C1 segment of cervical spinal cord (tissue), 14 donors: Measurements from ENCODE around the gene BRAT1.
"Not testable (repeated sequence)": the region's sequence is repeated elsewhere in the genome, so short reads cannot be mapped to it uniquely, and the experiment has no call there.

Source experiments
- DNase-seq, 14 donors: peaks; one replicate each; lab custom pipeline; 2025; lab: John Stamatoyannopoulos, UW

The BRAT1 gene

DNA sequence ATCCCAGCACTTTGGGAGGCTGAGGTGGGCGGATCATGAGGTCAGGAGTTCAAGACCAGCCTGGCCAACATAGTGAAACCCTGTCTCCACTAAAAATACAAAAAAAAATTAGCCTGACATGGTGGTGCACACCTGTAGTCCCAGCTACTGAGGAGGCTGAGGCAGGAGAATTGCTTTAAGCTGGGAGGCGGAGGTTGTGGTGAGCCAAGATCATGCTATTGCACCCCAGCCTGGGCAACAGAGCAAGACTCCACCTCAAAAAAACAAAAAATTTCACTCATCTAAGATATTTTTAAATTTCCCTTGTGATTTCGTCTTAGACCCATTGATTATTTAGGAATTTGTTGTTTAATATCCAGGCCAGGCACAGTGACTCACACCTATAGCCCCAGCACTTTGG lies 8.6 kb upstream of the BRAT1 start:
- not testable (repeated sequence) for DNase-seq

- DNase-seq, result no peak
These were observed 4.1 kb upstream of the BRAT1 start for GRCh38 chr7:2559283-2559950.

DNA sequence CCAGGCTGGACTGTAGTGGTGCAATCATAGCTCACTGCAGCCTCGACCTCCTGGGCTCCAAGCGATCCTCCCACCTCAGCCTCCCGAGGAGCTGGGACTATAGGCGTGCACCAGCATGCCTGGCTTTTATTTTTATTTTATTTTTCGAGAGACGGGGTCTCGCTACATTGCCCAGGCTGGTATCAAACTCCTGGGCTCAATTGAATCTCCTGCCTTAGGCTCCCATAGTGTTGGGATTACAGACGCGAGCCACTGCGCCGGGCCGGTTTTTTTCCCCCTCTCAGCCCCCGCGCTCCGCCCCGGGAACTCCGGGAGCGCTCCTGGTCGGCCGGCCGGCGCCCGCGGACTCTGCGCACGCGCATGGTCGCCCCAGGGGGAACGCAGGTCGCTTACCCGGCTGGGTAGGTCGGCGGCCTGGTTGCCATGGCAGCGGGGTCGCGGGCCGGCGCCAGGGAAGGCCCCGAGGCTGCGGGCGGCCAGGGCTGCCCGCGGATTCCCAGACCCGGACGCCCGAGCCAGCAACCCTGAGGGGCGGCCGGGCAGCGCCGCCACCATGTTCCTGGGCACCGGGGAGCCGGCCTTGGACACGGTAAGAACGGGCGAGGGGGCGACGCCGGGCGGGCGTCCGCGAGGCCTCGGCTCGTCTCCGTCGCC lies 3.4 kb upstream of the BRAT1 start, which contains the start of gene IQCE:
Gene IQCE, plus strand, starts transcription at position 351 of the 654 bp plus-strand sequence. Its CDS starts 203 bp downstream, at position 554.
- peak; percentile 48 to 95 (median 82) for DNase-seq

- no peak for DNase-seq
These were observed 638 bp downstream of the BRAT1 start for GRCh38 chr7:2554661-2555111.

DNA sequence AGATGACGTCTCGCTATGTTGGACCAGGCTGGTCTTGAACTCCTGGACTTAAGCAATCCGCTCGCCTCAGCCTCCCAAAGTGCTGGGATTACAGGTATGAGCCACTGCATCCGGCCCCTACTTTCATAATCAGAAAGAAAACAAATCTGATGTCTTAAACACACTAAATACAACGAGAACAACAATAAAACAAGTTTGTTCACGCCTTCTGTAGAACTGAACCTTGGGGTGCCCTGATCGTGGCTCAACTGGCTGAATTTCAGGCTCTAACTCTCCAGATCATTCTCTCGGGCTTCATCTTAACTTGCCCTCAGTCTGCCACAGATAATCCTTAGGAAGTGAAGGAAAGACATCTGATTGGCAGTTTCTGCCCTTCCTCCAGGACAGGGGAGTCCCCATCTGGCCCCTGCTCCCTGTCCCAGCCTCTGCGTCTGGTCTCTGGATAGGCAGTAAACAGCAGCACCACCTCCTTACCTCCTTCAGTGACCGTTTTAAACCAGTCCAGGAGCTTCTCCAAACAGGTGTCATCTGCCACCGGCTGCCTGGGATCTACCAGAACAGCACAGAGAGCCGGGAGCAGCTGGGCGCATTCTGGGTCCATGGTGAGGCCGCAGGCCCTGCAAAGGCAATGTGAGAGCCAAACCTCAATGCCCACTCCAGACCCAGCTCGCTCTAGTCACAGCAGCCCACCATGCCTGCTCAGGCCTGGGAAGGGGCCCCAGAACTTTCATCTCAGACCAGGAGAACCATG lies 1.3 kb downstream of the BRAT1 start:
- peak in 1 of 14 donors; percentile 28 for DNase-seq

- no peak for DNase-seq
These were observed 2.2 kb downstream of the BRAT1 start for GRCh38 chr7:2553108-2553507.

- DNase-seq, result no peak
These were observed 3.9 kb downstream of the BRAT1 start for GRCh38 chr7:2551418-2551817.

DNA sequence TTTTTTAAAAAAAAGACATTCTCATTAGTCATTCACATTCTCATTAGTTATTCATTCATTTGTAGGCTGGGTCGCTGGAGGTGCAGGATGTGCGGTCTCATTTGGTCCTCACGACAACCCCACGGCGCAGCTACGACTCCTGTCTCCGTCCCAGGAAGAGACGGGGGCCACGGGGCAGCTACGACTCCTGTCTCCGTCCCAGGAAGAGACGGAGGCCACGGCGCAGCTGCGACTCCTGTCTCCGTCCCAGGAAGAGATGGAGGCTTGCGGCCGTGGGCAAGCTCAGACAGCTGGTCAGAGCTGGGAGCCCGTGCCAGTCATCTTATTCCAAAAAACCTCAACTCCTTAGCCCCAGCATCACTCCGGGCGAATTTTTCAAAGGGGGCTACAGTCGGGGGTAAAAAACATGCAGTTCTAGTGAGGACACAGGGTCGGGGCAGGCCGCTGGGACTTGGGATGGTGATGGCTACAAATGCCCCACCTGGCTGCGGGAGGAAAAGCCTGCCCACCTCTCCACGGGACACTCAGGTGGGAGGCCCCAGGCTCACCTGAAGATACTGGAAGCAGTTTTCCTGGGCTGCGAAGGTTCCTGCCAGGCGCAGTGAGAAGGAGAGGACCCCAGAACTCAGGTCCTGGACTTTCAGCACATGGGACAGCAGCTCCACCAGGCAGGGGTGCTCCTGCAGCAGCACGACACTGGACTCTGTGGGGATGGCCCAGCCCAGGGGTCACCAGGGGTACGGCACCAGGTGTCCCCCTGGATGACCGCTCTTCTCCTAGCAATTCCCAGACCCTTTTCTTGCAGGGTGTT lies 8.3 kb downstream of the BRAT1 start:
- no peak for DNase-seq

GRCh38 chr7:2545746-2546425 lies 9.4 kb downstream of the BRAT1 start:
- no peak for DNase-seq

DNA sequence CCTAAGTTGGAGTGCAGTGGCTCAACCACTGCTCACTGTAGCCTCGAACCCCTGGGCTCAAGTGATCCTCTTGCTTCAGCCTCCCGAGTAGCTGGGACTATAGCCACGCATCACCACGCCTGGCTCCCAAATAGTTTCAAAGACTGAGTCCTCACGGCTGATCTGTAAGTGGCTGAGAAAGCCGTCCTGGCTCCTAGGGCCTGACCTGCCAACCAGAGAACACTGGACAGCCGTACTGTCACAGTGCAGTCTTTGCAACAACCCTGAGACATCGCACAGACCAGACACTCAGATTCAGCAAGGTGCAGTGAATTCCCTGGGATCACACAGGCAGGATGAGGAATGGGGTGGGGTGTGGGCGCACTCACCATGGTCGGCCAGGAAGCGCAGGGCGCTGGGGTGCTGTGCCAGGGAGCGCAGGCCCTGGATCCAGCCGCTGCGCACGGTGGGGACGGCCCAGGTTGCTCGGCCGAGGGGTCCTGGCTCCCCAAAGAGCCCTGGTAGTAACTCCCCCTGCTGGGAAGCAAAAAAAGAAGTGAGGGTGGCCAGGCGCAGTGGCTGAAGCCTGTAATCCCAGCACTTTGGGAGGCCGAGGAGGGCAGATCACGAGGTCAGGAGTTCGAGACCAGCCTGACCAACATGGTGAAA lies 10.7 kb downstream of the BRAT1 start:
- no peak for DNase-seq

DNA sequence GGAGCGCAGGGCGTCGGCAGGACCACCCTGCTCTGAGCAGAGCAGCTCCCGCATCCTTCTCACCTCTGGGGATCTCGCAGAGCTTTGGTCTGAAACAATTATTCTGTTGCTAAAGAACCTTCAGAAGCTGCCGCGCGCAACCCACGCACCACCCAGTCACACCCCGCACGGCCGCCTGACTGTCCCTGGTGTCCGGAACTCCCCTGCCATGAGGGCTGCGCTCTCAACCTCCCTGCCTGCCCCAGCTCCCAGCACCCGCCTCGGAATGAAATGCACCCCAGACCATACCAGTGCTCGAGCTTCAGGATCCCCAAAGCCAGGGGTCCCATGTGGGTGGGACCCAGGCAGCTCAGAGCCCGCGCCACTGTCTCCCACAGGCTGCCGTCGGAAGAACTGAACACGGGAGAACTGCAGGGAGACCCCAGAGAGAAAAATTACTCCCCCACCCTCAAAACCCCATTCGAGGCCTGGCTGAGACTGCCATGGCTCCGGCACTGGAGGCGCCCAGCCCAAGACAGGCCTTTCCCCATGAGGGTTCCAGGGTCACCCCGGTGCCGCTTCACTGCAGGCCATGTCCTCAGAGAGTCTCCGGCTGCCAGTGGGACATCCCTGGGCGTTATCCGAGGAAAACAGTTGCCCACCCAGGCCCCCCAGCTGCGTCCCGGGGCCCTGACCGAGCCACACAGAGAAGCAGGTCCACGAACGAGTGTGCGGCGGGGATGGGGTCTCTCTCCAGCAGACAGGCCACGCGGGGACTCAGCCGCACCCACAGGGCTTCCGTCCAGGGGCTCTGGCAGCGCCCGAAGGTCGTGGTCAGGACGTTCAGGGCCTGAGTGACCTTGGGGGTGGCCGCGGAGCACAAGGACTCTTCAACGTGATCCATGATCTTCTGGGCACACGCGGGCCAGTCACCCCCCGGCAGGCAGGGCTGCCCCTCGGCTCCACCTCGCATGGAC lies 12.1 kb downstream of the BRAT1 start:
- DNase-seq, result no peak

DNA sequence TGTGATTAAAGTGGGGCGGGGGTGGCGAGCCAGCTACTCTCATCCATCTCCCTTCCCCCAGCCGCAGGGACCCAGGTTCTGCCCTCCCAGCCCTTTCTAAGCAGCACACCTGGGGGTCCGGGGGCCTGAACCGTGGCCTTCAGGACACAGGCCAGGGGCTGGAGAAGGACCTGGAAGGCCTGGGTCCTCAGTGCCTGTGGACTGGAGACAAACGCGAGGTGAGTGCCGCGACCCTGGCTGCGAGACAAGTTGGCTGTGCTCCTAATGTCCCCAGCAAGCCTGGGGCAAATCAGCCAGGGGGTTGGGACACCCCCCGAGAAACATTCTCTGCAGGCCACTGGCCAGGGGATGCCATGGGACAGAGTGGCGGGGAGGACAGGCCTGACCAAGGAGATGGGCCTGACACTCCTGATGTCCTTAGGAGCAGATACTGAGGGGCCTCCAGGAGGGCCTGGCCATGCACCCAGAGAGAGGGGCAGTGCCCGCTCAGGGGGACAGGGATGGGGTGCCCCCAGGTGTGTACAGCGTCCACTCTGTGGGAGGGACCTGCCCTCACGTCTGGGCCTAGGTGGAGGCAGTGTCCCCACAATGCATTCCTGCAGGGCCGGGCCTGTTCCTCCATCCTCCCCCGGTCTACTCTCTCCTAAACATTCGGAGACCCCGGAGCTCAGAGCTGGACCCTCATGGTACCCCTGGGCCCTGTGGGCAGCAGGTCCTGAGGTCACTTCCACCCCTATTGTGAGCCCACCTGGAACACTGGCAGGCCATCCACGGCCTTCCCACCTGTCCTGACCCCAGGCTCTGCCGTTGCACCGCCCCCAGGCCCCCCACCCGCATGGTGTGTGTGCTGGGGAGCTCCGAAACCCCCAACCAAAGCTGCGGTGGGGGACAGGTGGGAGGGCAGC lies 13.1 kb downstream of the BRAT1 start:
- DNase-seq, result no peak

- no peak for DNase-seq
These were observed 13.9 kb downstream of the BRAT1 start for GRCh38 chr7:2541291-2542010.

DNA sequence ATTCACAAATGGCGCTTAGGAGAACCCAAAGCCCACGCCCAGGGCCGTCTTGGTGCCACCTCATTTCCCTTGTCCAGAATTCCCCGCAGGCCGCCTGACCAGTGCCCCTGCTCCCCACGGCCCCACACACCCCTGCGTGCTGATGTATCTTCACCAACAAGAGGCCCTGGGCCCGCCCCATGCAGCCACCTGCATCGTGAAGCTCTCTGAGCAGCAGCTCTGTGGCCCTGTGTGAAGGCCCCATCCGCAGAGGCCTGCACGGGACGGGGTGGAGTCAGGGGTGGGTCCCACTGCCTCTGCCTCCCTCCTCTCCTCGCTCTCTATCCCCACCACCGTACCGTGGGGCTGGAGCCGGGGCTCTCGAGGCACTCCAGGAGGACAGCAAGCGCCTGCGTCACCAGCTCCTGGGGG lies 14.7 kb downstream of the BRAT1 start:
- DNase-seq, result no peak

- no peak for DNase-seq
These were observed 15.2 kb downstream of the BRAT1 start for GRCh38 chr7:2540133-2540532.

DNA sequence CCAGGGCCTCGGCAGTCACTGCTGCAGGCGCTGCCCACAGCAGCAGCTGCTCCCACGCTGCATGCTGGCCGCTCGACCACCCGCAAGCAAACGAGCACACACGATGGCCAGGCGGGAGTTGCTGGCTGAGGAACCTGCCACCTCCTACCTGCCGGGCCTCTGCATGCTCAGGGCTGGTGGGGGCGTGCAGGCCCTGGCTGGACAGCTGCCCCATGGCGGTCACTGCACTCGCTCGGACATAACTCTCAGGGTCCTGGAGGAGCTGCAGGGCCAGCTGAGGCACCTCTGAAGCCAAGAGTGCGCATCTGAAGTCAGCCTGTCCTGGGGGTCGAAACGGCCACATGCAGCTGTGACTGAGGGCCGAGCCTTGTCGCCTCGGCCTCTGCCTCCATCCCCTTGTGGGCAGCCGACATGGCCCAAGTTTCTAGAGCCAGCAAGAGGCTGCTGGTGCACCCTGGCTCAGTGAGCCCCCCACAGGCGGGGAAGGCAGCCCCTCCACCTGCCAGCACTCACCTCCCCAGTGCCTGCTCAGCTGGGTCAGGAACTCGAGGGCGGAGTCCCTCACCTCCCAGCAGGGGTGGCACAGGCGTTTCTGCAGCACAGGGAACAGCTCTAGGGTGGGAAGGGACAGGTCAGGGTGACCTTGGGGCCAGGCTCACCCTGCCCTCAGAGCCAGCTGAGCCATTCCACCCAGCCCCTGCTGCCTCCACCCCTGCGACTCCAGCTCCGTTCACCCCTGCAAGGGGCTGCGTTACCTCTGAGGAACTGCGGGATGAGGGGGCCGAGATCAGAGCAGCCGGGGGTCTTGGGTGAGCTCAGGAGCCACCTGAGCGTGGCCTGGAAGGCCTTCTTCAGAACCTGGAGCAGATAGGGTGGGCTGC lies 16.1 kb downstream of the BRAT1 start:
- no peak for DNase-seq
